ENCODE results near the gene KRT77.
"Not testable (repeated sequence)": the region's sequence is repeated elsewhere in the genome, so short reads cannot be mapped to it uniquely, and the experiment has no call there.

KRT77 gene

DNA sequence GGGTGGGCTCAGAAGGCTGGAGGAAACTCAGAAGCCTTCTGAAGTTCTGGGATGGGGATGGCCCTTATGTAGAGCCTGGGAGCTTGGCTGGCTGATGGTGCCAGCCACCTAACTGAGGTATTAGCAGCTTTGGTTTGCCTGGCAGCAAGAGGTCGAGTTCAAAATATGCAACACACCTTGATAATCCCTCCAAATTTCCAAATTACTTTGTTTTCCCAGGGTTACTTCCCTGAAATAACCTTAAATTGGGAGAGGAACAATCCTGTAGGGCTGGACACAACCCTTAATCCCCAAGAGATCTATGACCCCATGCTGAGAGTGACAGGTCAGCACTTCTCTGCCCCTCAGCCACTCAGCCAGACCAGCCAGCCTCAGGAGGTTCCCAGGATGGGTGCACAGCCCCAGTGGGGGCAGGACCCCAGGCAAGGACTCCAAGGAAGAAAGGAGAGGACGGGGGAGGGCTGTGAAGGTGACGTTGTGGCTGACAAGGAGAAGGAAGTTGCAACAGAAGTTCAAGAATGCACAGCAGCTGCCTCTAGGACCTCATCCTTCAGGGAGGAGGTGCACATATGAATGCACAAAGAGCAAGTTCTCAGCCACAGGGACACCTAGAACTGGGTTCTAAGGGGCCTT lies 18.6 kb upstream of the KRT77 start:
- no peak for DNase-seq

DNA sequence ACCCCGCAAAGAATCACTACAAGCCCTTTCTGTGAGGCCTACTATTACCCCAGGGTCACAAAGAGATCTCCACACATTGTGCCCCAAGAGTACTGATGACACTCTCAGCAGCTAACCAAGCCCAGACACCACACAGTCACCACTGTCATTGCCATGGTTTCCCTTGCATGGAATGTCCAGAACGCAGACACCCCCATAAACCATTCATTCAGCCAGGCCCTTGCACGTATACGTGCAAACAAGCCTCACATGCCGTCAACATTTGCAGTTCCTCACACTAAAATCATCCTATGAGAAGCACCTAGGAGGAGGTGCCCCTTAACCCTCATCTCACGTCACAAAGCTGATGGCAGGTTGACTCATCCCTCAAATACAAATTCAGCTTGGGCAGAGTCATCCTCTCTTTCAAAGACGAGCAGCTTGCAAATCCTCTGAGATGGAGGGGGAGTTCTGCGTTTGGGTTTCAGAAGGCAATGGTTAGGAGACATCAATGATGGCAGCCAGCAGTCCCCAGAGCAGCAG lies 17.1 kb upstream of the KRT77 start:
- no peak for DNase-seq

DNA sequence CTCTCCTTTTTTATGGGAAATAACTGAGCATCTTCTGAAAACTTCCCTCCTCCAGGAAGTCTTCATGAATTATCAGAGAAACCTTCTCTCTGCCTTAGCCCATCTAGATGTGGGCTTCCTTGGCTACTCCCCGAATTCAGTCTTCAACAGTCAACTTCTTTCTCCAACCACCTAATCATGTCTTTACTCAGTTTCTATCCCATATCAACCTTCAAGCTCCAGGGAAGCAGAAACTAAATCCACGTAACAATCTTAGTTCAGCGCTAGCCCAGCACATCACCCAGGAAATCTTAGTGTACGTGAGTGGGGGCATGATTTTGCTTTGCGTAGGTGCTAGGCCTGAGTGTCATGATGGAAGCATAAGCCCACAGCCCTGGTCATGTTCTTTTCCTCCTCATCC lies 12.7 kb upstream of the KRT77 start:
- DNase-seq, result no peak

DNA sequence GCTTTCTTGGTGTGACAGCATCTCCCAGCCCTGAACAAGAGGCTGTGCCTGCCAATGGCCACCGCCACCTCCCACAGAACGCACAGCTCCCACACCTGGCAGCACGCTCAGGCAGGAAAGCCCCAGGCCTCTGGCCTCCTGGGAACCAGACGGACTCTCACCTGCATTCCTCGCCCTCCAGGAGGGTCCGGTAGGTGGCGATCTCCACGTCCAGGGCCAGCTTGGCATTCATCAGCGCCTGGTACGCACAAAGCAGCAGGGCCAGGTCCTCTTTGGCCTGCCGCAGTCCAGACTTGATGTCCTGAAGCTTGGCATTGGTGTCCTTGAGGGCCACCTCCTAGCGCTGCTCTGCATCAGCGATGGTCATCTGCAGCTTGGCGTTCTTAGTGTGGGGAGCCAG lies 12.1 kb upstream of the KRT77 start:
- no peak for DNase-seq

DNA sequence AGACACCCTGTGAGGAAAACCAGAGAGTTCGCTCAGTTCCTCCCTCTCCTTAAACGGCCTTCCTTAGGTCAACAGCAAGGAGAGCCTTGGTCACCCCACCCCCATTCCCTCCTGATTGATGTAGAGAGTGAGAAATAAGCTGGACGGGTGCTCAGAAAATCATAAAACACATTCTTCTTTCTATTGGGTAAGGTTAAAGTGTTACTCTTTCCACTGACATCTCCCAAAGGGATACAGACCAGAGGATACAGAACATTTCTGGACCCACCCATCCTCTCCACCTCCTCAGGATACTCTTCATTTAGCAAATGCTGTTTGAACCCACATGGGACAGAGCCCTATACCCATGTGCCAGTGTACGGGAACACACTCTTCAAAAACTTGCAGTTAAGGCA lies 11.6 kb upstream of the KRT77 start:
- no peak for DNase-seq

- no peak for DNase-seq
Measured at GRCh38 chr12:52713960-52714886, 10.9 kb upstream of the KRT77 start.

- not testable (repeated sequence) for DNase-seq
Measured at GRCh38 chr12:52712122-52712521, 8.8 kb upstream of the KRT77 start.

GRCh38 chr12:52710730-52711129 lies 7.4 kb upstream of the KRT77 start:
- DNase-seq, result no peak

GRCh38 chr12:52708010-52708409 lies 4.7 kb upstream of the KRT77 start:
- no peak for DNase-seq

GRCh38 chr12:52704464-52704863 lies 1.1 kb upstream of the KRT77 start:
- no peak for DNase-seq

DNA sequence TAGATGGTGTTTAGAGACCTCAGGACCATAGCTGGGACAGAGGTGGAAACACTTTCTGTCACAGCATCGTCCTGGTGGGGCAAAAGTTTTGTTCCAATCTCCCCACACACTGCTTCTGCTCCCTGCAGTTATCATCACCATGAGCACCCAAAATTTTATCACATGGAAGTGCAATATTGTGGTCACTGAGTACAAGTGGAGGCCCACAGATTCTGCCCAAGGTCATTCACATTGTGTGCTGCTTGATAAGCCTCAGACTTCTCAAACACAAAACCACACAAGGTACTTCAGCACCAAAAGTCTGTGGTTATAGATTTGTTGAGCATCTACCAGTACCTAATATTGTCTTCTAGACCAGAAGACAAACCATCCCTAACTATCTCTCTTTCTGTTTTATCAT lies 554 bp upstream of the KRT77 start:
- DNase-seq, result no peak

DNA sequence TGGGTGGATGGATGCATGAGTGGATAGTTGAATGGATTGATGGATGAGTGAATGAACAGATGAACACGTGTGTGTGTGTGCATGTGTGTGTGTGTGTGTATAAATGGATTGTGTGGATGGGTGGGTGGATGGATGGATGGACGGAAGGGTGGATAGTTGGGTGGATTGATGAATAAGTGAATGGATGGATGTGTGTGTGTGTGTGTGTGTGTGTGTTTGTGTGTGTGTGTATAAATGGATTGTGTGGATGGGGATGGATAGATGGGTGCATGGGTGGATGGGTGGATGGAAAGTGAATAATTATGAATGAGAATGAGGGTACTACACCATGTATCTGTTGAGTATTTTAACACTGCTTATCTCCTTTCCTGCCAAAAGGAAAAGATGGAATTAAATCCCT lies 986 bp downstream of the KRT77 start:
- no peak for DNase-seq

- DNase-seq, result no peak
Measured at GRCh38 chr12:52701281-52701680, 2.0 kb downstream of the KRT77 start.

DNA sequence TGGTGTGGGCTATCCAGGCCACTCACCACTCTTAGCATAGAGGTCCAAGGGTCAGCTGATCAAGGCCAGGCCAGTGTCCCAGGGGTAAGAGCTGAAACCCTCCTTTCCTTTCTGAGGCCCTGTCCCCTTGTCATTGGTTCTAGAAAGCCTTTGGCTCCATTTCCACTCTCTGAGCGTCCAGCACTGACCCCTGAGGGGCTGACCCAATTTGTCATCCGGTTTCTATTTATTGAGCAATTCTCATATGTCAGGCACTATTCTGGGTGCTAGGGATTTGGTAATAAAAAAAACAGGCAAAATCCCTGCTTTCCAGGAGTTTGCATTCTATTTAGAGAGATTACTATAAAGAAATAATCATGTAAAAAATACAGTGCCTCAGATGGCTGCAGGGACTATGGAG lies 3.4 kb downstream of the KRT77 start:
- DNase-seq, result no peak

DNA sequence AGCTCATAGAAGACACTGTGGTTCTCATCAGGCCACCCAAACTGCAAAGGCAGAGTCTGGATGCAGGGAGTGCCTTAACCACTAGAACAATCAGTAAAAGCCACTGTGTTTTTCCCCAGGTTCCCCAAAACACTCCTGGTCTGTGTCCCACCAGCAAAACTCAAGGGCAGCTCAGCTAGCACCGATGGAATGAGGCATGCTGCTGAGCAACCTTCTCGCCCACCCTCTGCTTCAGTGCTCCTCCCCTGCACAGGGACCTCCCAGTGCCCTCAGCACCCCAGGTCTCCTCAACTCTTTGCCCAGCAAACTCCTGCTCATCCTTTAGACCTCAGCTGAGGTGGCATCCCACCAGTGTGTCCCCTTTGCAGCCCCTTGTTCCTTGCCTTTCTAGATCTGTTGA lies 4.0 kb downstream of the KRT77 start:
- DNase-seq, result no peak

DNA sequence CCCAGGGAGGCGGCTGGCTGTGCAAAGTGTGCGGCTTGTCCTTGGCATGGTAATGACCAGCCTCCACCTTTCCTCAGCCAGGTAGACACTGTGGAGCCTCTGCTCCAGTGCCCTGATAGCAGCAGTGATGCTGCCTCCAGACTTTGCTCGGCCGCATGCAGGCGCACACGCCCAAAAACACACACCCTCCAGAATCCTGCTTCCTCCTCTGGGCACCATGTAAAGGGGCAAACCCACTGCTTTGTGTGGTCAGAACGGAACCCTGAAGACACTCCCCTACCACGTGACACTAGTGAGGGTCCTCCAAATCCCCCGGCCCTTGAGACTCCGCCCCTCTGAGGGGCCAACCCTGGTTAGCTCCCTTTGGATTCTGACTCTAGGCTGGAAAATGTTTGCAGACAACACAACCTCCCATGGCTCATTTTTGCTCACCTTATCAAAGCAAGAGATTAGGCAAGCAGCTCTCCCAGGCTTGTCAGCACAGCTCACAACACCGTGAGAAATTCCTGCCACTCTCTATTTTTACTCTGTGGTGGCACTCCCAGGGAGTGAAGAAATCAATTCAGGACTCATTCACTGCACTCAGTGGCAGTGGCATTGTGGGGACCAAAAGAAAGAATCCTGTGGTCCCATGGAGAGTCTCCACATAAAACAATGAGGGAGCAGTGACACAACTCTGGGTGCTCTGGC lies 4.5 kb downstream of the KRT77 start:
- no peak for DNase-seq

GRCh38 chr12:52697058-52697582 lies 6.2 kb downstream of the KRT77 start:
- DNase-seq, result no peak

- no peak for DNase-seq
Measured at GRCh38 chr12:52696588-52696987, 6.7 kb downstream of the KRT77 start.

DNA sequence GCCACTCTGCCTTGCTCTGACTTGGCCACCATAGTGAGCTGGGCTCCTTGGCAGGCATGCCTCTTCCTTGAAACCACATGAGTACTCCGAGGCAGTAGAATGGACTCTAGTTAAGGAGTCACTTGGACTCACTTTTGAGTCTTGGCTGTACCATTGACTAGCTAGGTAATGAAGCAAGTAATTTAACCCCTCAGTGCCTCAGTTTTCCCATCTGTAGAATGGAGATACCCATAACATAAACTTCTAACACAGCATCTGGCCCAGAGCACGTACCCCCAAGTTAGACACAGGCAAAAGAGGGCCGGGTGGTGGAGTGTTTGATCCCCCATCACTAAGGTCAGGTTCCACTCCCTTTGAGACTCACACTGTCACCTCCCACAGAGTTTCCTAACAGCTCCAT lies 8.3 kb downstream of the KRT77 start:
- no peak for DNase-seq

DNA sequence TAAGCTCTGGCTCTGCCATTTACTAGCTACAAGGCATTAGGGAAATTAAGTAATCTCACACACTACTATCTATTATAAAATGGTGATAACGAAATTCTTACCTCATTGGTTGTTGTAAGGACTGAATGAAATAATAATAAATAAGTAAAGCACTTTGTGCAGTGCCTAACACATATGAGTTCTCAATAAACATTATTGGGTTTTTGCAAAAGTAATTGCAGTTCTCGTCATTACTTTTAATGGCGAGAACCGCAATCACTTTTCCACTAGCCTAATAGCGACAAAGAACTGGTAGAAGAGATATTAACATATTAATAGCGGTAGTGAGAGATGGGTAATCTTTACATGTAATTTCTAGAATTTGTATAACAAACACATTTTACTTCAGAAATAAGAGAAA lies 9.2 kb downstream of the KRT77 start:
- no peak for DNase-seq

- no peak for DNase-seq
Measured at GRCh38 chr12:52693261-52693660, 10.1 kb downstream of the KRT77 start.

- DNase-seq, result no peak
Measured at GRCh38 chr12:52692254-52692653, 11.1 kb downstream of the KRT77 start.

DNA sequence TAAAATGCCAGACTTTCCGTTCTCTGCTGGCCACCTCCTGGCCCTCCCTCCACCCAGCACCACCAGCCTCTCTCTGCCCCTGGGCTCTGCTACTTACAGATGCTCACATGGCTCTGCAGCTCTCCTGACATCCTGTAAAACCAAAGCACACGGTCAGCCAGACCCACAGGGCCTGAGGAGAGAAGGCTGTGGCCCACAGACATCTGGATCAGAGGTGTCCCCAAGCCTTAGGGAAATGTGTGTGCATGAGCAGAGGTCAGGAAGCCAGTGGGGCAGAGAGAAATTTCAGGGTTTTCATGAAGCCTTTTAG lies 11.5 kb downstream of the KRT77 start:
- DNase-seq, result no peak

Data from NCI-H526 treated with DMSO at 0.1 percent for 48 hours (cell line).